SJCRH30 (cell line): ENCODE results near the gene RNU5D-1. TPM values are rescaled to one million over a fixed set of nuclear protein-coding genes. Genes with fewer than 3 reads are reported as not detected.

Experiments
- DNase-seq, 2 experiments: peaks; one replicate each; pipeline ENCODE4 v3.0.0-alpha.2; 2015 to 2020
- H3K27ac ChIP-seq: fragments of 250-450 bp; sonication (Bioruptor Pico); 2 replicates; pipeline ENCODE4 v1.5.1; 2020; ENCODE audit warnings: mild to moderate bottlenecking, moderate library complexity
- H3K27me3 ChIP-seq: fragments of 250-450 bp; sonication (Bioruptor Pico); 2 replicates; pipeline ENCODE4 v1.5.1; 2020; ENCODE audit warnings: mild to moderate bottlenecking, moderate library complexity
- H3K36me3 ChIP-seq: fragments of 250-450 bp; sonication (Bioruptor Pico); 2 replicates; pipeline ENCODE4 v1.5.1; 2020; ENCODE audit warnings: mild to moderate bottlenecking, moderate library complexity
- H3K4me1 ChIP-seq: fragments of 250-450 bp; sonication (Bioruptor Pico); 2 replicates; pipeline ENCODE4 v1.5.1; 2020; ENCODE audit warnings: mild to moderate bottlenecking, moderate library complexity
- H3K4me3 ChIP-seq: fragments of 250-450 bp; sonication (Bioruptor Pico); 2 replicates; pipeline ENCODE4 v1.5.1; 2020; ENCODE audit warnings: mild to moderate bottlenecking, moderate library complexity
- H3K9me3 ChIP-seq: fragments of 250-450 bp; sonication (Bioruptor Pico); replicated peaks from 2 replicates; pipeline ENCODE4 v1.5.1; 2020; ENCODE audit warnings: mild to moderate bottlenecking, moderate library complexity
- total RNA-seq: library from RNA; depleted of rRNA; stranded (reverse); fragments of >200 nt; shearing (Covaris generic); gene quantifications from 2 replicates; pipeline ENCODE4 v1.2.3, GENCODE V29; 2014

The RNU5D-1 gene
- total RNA-seq, 1 experiment from 2014 or later, result not detected

DNA sequence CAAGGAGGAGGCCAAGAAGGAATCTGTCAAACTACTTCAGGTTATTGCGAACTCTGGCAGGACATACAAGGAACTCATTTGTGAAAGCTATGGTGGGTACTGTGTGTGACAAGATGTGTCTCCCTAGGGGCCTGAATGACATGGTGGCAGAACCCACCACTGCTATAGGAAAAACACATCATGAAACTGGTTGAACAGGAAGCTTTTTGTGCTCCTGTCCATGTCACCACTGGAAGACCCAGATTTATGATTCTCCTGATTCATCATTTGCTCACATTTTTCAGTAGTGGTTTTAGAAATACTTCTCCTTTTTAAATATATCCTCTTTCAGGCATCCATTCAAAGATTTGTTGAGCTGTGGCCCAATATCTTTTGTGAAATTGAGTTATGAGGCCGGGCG lies 32.8 kb downstream of the RNU5D-1 start:
- Histone ChIP-seq H3K27ac (no peak overlapping the region), H3K9me3 (no peaks in the 10 kb centered on the region), H3K36me3 (no peaks in the 10 kb centered on the region), H3K4me3 (no peak overlapping the region), H3K27me3 (peaks cover 7% of the 10 kb centered on the region), H3K4me1 (no peaks in the 10 kb centered on the region)
- no peak for DNase-seq

DNA sequence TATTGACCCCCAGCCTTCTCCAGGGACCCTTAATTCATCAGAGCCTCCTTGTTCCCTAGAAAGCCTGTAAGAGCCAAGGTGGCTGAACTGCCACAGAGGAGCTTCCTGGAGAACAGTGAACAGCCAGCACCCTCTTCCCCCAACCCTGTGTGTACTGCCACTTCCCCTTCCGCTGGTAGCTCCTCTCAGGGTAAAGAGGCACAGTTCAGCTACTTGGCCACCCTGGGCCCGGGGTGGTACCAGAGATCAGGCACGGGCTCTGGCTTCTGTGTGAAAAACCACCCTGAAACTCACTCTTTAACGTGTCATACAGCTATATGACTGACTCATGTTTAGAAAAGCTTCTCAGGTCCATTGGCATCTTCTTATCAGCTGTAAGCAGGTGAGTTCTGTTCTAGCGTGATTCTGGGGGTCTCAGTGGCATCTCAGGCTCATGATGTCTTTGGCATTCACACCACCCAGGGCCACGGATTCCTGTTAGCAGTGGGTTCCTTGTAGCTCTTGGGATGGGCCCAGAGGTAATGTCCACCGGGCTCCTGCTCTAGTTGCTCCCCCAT lies 34.1 kb downstream of the RNU5D-1 start:
- Histone ChIP-seq H3K27me3 (peaks cover 7% of the 10 kb centered on the region), H3K9me3 (no peaks in the 10 kb centered on the region), H3K4me1 (no peaks in the 10 kb centered on the region), H3K27ac (no peak overlapping the region), H3K36me3 (no peaks in the 10 kb centered on the region), H3K4me3 (no peak overlapping the region)
- DNase-seq, result no peak

- no peak for DNase-seq
- H3K27me3 ChIP-seq, result peaks cover 7% of the 10 kb centered on the region
- H3K27ac ChIP-seq, result no peak overlapping the region
- no peaks in the 10 kb centered on the region for H3K4me1 ChIP-seq
- no peaks in the 10 kb centered on the region for H3K9me3 ChIP-seq
- H3K4me3 ChIP-seq, result no peak overlapping the region
- no peaks in the 10 kb centered on the region for H3K36me3 ChIP-seq
Observed at GRCh38 chr1:44696101-44696500, 34.9 kb downstream of the RNU5D-1 start.

DNA sequence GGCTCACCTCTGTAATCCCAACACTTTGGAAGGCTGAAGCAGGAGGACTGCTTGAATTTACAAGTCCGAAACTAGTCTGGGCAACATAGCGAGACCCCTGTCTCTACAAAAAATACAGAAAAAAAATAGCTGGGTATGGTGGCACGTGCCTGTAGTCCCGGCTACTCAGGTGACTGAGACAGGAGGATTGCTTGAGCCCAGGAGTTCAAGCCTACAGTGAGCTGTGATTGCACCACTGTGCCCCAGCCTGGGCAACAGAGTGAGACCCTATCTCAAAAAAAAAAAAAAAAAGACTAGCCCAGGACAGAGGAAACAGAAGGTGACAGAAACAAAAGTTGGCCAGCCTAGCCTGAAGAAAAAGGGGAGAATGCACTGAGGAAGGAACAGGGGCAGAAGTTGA lies 35.3 kb downstream of the RNU5D-1 start:
- Histone ChIP-seq H3K27ac (no peak overlapping the region), H3K36me3 (no peaks in the 10 kb centered on the region), H3K4me3 (no peak overlapping the region), H3K4me1 (no peaks in the 10 kb centered on the region), H3K27me3 (peaks cover 7% of the 10 kb centered on the region), H3K9me3 (no peaks in the 10 kb centered on the region)
- no peak for DNase-seq

DNA sequence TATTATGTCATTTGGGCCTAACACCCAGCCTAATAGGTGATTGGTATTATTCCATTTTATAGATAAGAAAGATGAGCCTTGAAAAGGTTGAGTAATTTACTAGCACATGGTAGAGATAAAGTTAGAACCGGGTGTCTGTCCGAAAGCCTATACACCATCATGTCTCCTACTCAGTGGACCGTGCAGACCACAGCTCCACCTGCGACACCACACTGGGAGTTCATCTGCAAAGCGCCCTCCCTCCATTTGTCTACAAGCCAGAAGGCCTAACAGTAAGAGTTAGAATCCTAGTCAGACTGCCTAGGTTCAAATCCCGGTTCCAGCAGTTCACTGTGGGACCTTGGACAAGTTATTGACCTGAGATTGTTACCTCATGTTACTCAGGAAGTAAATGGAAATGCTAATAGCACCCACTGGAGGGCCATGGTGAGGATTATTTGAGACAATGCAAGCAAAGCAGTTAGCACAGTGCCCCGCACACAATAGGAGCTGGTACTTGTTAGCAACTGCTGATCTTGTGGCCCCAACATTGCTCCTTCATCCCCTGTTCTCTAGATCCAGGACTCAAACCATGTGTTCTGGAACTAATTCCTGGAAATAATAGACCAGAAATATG lies 36.0 kb downstream of the RNU5D-1 start:
- no peak for DNase-seq
- H3K4me1 ChIP-seq, result no peaks in the 10 kb centered on the region
- no peak overlapping the region for H3K27ac ChIP-seq
- H3K36me3 ChIP-seq, result no peaks in the 10 kb centered on the region
- peaks cover 7% of the 10 kb centered on the region for H3K27me3 ChIP-seq
- H3K9me3 ChIP-seq, result no peaks in the 10 kb centered on the region
- H3K4me3 ChIP-seq, result no peak overlapping the region

GRCh38 chr1:44693900-44694299 lies 37.1 kb downstream of the RNU5D-1 start:
- no peak for DNase-seq
- no peaks in the 10 kb centered on the region for H3K36me3 ChIP-seq
- H3K4me1 ChIP-seq, result no peaks in the 10 kb centered on the region
- H3K27me3 ChIP-seq, result peaks cover 7% of the 10 kb centered on the region; the same call in 1 of the 2 replicates
- no peak overlapping the region for H3K4me3 ChIP-seq
- H3K9me3 ChIP-seq, result no peaks in the 10 kb centered on the region
- H3K27ac ChIP-seq, result no peak overlapping the region

- Histone ChIP-seq H3K27ac (no peak overlapping the region), H3K36me3 (no peaks in the 10 kb centered on the region), H3K9me3 (no peaks in the 10 kb centered on the region), H3K27me3 (peaks cover 7% of the 10 kb centered on the region; the same call in 1 of the 2 replicates), H3K4me1 (no peaks in the 10 kb centered on the region), H3K4me3 (no peak overlapping the region)
- DNase-seq, result no peak
Observed at GRCh38 chr1:44693159-44693558, 37.8 kb downstream of the RNU5D-1 start.

DNA sequence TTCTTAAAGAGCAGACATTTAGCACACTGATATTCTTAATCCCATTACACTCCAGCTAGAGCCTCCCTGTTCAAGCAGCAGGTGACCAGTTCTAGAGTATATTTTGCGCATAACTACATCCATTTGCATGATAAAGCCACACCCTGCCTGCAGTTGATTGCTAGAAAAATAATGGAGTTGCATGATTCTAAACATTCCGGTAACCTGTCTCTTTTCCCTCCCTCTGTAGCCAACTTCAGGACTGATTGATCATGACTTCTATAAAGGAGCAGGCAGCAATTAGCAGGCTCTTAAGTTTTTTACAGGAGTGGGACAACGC lies 41.6 kb downstream of the RNU5D-1 start:
- DNase-seq, result no peak
- Histone ChIP-seq H3K9me3 (no peaks in the 10 kb centered on the region), H3K4me3 (no peak overlapping the region), H3K4me1 (no peaks in the 10 kb centered on the region), H3K27me3 (no peaks in the 10 kb centered on the region), H3K36me3 (no peaks in the 10 kb centered on the region), H3K27ac (no peak overlapping the region)

- no peaks in the 10 kb centered on the region for H3K36me3 ChIP-seq
- no peaks in the 10 kb centered on the region for H3K27me3 ChIP-seq
- H3K27ac ChIP-seq, result no peak overlapping the region
- H3K9me3 ChIP-seq, result no peaks in the 10 kb centered on the region
- no peaks in the 10 kb centered on the region for H3K4me1 ChIP-seq
- H3K4me3 ChIP-seq, result no peak overlapping the region
- no peak for DNase-seq
Observed at GRCh38 chr1:44688760-44689446, 42.1 kb downstream of the RNU5D-1 start.

GRCh38 chr1:44685881-44686280 lies 45.1 kb downstream of the RNU5D-1 start:
- no peaks in the 10 kb centered on the region for H3K27me3 ChIP-seq
- no peaks in the 10 kb centered on the region for H3K9me3 ChIP-seq
- no peaks in the 10 kb centered on the region for H3K36me3 ChIP-seq
- no peaks in the 10 kb centered on the region for H3K4me1 ChIP-seq
- H3K27ac ChIP-seq, result no peak overlapping the region
- DNase-seq, result no peak
- no peak overlapping the region for H3K4me3 ChIP-seq

DNA sequence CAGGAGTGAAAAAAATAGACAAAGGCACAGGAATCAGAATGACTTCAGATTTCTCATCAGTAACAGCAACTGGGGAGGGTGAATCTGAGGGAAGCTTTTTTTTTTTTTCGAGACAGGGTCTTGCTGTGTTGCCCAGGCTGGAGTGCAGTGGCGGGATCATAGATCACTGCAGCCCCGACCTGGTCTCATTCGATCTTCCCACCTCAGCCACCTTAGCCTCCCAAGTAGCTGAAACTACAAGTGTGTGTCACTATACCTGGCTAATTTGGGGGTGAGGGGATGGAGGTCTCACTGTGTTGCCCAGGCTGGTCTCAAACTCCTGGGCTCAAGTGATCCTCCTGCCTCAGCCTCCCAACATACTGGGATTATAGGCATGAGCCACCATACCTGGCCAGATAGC lies 45.8 kb downstream of the RNU5D-1 start:
- Histone ChIP-seq H3K27ac (no peak overlapping the region), H3K4me3 (no peak overlapping the region), H3K27me3 (no peaks in the 10 kb centered on the region), H3K4me1 (no peaks in the 10 kb centered on the region), H3K9me3 (no peaks in the 10 kb centered on the region), H3K36me3 (no peaks in the 10 kb centered on the region)
- no peak for DNase-seq

- Histone ChIP-seq H3K9me3 (no peaks in the 10 kb centered on the region), H3K36me3 (no peaks in the 10 kb centered on the region), H3K27ac (no peak overlapping the region), H3K4me3 (no peak overlapping the region), H3K27me3 (no peaks in the 10 kb centered on the region), H3K4me1 (no peaks in the 10 kb centered on the region)
- DNase-seq, result no peak
Observed at GRCh38 chr1:44684525-44684924, 46.4 kb downstream of the RNU5D-1 start.

GRCh38 chr1:44682883-44683265 lies 48.1 kb downstream of the RNU5D-1 start:
- Histone ChIP-seq H3K4me1 (no peaks in the 10 kb centered on the region), H3K27ac (no peak overlapping the region), H3K27me3 (no peaks in the 10 kb centered on the region), H3K36me3 (no peaks in the 10 kb centered on the region), H3K4me3 (no peak overlapping the region), H3K9me3 (no peaks in the 10 kb centered on the region)
- DNase-seq, result no peak

- DNase-seq, result no peak
- no peaks in the 10 kb centered on the region for H3K27me3 ChIP-seq
- no peak overlapping the region for H3K4me3 ChIP-seq
- no peaks in the 10 kb centered on the region for H3K36me3 ChIP-seq
- no peak overlapping the region for H3K27ac ChIP-seq
- no peaks in the 10 kb centered on the region; the same call in 1 of the 2 replicates for H3K4me1 ChIP-seq
- H3K9me3 ChIP-seq, result no peaks in the 10 kb centered on the region; the same call in 1 of the 2 replicates
Observed at GRCh38 chr1:44681905-44682882, 48.8 kb downstream of the RNU5D-1 start.
